ENCODE data around the gene JMJD7. TPM values are rescaled to one million over a fixed set of nuclear protein-coding genes. Genes with fewer than 3 reads are reported as not detected.

The JMJD7 gene
- total RNA-seq, 1 experiment from 2014 or later, result 13.5 TPM

- RAD21 ChIA-PET (ENCODE audit: low non-redundant PET in 1 of 2, low total read pairs in 2 of 2, uncharacterized antibody in 2 of 2, unreplicated experiment in 2 of 2), result no interaction called here
- Histone ChIP-seq H3K4me3 (replicated peaks in 1 of 2; ENCODE audit: low read depth in 1 of 2, low read length in 2 of 2) (no peak overlapping the region), H3K4me1 (ENCODE audit: control insufficient read depth in 1 of 2, insufficient read depth in 2 of 2, low read length in 2 of 2) (peaks cover 8 to 9% of the 10 kb centered on the region in 2 experiments; a peak in 2 of 4 replicates), H3K4me2 (ENCODE audit: low read length) (no peak overlapping the region), H3K27me3 (ENCODE audit: insufficient read depth, low read length) (no peaks in the 10 kb centered on the region), H2AFZ (ENCODE audit: low read depth, low read length, poor library complexity, severe bottlenecking) (no peak overlapping the region), H4K20me1 (ENCODE audit: insufficient read depth) (no peaks in the 10 kb centered on the region), H3K36me3 (ENCODE audit: control insufficient read depth in 1 of 2, insufficient read depth in 2 of 2, low read length in 2 of 2) (no peaks in the 10 kb centered on the region), H3K27ac (ENCODE audit: low read depth, low read length) (no peak overlapping the region), H3K9me3 (ENCODE audit: control insufficient read depth in 1 of 2, insufficient read depth in 1 of 2, low read depth in 1 of 2, low read length in 2 of 2) (no peaks in the 10 kb centered on the region), H3K9me2 (ENCODE audit: insufficient read depth) (no peaks in the 10 kb centered on the region), H3K9ac (ENCODE audit: low read length) (no peak overlapping the region), H3K79me2 (ENCODE audit: insufficient read depth, low read length) (no peaks in the 10 kb centered on the region)
- ATAC-seq (no peak), DNase-seq (ENCODE audit: low read depth, low spot score) (no peak)
- CTCF ChIA-PET, result no interaction called here
- POLR2A ChIA-PET, result no interaction called here
- intact Hi-C loops (cut with micrococcal nuclease), result no loop called here
- TF ChIP-seq EZH2phosphoT487 (IDR thresholded peaks at IDR 0.05; ENCODE audit: borderline replicate concordance), result no peak
- TF ChIP-seq EGR1 (IDR thresholded peaks at IDR 0.05; ENCODE audit: low read depth), result no peak
- TF ChIP-seq JUND (IDR thresholded peaks at IDR 0.05), result no peak
- no peak for TF ChIP-seq ZBTB33 (IDR thresholded peaks at IDR 0.05; ENCODE audit: extremely low read depth, insufficient replicate concordance, low read length)
- TF ChIP-seq SRF (IDR thresholded peaks at IDR 0.05; ENCODE audit: low read depth), result no peak
- TF ChIP-seq CBX3 (IDR thresholded peaks at IDR 0.05; ENCODE audit: low read depth), result no peak
- TF ChIP-seq POLR2A (IDR thresholded peaks at IDR 0.05; ENCODE audit: borderline replicate concordance, extremely low read depth, insufficient read depth, insufficient read length), result no peak
- TF ChIP-seq FOSL1 (IDR thresholded peaks at IDR 0.05; ENCODE audit: low read depth), result no peak
- no peak for TF ChIP-seq REST (IDR thresholded peaks at IDR 0.05; ENCODE audit: low read depth)
- TF ChIP-seq SIN3A (IDR thresholded peaks at IDR 0.05; ENCODE audit: low read depth), result no peak
- TF ChIP-seq TCF7L2 (IDR thresholded peaks at IDR 0.05; ENCODE audit: borderline replicate concordance, extremely low read depth, insufficient read depth, insufficient read length), result no peak
- no peak for TF ChIP-seq ZFX (IDR thresholded peaks at IDR 0.05)
- TF ChIP-seq CTCF (IDR thresholded peaks at IDR 0.05 in 2 of 3, conservative IDR thresholded peaks at IDR 0.05 in 1 of 3; ENCODE audit: borderline replicate concordance in 1 of 3, insufficient read depth in 1 of 3, low read depth in 2 of 3, low read length in 2 of 3), result no peak
- TF ChIP-seq ELF1 (IDR thresholded peaks at IDR 0.05; ENCODE audit: borderline replicate concordance, low read depth), result no peak
- BruUV-seq (replicated peaks), result no TSS peak
Measured at GRCh38 chr15:41840673-41841072, 12.8 kb downstream of the JMJD7 start.

Data from HCT116 (cell line).